Stimulated activated CD4-positive, alpha-beta T cell treated with anti-CD3 and anti-CD28 coated beads, TNF-alpha, amount 100 ng/mL, for 1 hour (primary cell): ENCODE data around the gene LAMB4.

ENCODE experiments used
- DNase-seq, 3 donors: peaks; one replicate each; pipeline ENCODE4 v3.0.0-alpha.2; 2020; ENCODE audit warnings: low read depth in 3 of 3, low spot score in 1 of 3

The LAMB4 gene

GRCh38 chr7:107999779-108000560 lies 130.2 kb downstream of the LAMB4 start:
- DNase-seq, result no peak

DNA sequence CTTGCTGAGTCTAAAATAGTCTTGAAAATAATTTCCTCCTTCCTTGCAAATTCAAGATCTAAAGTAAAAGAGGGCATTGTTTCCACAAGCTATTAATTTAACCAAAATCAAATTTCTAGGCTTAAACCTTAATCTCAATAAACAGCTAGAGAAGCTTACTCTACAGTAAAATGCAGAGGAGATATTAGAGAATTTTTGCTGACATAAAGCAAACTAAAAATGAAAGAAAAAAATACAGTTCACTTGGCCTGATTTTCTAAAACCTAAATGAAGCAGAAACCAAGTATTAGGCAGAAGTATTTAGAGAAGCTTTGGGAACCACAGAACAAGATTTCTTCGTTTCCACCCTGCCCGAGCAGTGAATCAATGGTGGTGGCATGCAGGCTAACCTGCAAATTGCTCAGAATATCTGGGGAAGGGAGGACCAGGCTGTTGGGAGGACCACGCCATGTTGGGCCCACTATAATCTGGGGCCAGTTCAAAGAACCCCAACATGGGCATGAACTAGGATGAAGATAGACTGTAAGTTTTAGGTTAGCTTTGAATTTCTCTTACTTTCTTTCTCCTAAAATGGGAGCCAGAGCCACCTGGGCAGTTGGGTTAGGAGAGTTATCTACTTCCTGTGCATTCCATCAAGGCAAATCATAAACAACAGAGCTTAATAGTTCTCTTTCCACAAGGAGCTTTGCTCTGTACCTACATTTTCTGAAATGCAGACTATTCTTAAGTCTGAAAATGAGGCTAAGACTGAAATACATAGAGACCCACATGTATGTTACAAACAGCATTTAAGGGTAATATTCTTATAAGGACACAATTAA lies 131.3 kb downstream of the LAMB4 start:
- DNase-seq, result no peak

DNA sequence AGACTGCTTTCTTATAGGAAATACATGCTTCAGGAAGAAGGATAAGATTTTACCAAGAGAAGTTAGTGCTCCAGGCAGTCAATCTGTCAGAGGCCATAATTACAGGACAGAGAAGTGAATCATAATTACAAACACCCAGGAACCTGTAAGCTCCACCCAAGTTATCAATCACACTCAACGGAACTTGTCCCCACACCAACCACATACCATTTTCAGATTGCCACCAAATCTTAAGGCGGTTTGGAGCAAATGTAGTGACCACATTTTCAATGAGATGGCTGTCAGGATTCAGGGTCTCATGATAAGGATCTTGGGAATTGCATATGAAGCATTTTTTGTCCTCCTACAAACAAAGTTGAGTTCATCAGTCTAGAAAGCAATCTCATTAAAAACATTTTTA lies 132.0 kb downstream of the LAMB4 start:
- no peak for DNase-seq

GRCh38 chr7:107996072-107996882 lies 133.9 kb downstream of the LAMB4 start:
- no peak for DNase-seq

DNA sequence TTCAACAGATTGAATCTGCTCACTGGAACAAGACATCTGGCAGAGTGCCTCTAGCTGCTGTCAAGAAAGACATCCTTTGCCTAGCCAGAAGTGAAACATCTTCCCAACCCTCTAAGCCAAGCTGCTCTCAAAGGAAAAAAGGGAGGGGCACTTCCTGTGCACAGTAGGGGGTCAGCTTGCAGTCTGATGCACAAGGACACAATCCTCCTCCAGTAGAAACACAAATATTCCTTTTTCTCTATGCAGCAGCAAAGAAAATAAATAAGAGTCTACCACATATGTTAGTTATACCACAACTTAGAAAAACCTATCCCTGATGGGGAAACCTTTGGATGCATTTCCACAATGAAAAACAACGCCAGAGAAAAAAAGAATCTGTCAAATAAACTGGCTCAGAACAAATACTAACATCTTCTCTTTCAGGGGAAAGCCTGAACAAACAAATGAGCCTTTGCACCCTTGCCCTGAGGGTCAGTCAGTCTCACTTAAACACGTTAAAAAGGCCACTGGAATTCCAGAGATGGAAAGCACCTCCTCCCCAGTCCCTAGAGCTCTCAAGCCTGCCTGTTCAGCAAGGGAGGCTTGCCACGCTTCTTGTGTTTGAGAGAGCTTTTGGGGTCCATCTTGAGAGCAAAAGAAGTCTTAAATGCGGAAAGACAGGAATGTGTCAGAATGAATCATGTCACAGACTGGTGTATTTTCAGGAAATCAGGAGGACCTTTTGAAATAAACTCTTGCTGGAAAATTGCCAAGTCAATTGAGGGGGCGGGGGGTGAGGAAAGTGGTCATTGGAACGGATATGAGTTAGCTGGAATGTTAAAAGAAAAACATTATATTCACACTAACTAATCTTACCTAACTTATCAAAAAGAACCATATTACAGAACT lies 134.7 kb downstream of the LAMB4 start:
- no peak for DNase-seq

DNA sequence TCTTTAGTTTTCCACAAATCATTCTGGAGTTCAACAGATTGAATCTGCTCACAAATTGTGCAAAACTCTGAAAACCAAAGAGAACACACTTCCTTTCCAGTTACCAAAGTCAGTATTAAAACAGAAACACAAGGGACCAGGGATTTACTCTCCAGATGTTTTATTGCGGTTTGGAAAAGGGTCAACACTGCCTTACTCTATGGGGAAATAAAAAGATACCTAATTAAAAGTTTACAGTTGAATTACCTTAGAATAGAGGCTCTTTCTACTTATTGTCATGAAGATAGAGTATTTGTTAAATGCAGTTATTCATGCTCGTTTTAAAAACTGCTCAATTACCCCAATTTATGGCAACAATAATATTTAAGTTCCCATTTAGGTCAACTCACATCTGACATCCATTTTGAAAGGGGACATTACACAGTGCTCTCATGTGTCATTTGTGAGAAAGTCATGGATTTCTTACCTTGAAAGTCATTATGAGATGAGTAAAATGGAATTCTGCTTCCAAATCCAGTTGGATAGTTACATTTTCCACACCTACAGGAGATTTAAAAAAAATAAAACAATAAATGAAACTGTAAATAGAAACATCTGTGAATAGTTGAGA lies 135.6 kb downstream of the LAMB4 start:
- no peak for DNase-seq

- no peak for DNase-seq
These were observed 136.3 kb downstream of the LAMB4 start for GRCh38 chr7:107993891-107994291.

GRCh38 chr7:107989618-107990373 lies 140.4 kb downstream of the LAMB4 start:
- no peak for DNase-seq

DNA sequence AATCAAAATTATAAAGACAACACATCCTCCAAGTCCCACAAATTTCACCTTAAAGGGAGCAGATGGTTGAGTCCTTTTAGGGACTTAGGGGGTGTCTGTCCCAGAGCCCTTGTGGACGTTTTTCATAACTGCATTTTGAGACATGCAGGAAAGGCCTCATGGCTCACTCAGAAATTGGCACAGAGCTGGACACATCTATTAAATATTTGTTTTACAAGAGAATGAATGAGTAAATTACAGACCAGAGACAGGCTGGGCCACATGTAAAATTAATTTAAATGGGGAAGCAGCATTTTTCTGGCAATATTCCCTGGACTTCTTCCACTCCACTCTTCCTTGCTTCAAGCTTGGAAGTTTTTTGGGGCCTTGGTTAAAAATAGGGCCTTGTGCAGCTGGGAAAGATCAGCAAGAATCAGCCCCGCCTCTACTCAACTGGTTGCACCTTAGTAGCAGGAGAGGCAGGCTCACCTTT lies 147.2 kb downstream of the LAMB4 start:
- DNase-seq, result no peak

DNA sequence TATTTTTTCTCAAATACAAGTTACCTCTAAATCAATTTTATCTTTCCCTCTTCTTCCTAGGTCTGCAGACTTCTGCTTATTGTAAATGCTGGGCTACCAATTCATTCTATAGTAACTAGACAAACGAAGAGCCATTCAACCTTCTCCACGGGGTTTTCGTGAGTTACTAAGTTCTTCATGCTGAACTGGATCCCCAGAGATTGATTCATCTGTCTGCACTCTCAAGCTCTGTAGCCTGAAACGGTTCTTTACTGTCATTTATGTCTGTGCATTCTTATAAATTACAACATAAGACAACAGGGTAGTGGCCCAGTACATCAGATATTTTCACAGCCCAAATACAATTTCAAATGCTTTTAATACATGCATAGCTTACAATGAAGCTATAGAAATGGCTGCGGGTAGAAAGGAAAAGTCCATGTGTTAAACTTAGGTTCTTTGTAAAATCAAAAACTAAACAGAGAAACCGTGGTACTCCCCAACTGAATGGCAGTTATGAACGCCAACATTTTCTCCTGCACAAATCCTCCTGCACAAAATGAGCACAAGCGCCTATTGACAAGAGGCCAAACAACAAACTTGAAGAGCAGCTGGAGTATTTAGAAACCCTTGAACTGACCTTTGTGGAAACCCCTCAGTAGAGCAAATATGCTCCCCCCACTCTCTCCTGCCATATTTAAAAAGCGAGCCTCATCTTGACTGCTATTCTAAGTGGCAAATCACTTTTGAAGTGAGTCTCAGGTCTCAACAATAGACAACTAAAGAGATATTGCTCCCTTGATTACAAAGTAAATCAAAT lies 147.9 kb downstream of the LAMB4 start:
- no peak for DNase-seq

DNA sequence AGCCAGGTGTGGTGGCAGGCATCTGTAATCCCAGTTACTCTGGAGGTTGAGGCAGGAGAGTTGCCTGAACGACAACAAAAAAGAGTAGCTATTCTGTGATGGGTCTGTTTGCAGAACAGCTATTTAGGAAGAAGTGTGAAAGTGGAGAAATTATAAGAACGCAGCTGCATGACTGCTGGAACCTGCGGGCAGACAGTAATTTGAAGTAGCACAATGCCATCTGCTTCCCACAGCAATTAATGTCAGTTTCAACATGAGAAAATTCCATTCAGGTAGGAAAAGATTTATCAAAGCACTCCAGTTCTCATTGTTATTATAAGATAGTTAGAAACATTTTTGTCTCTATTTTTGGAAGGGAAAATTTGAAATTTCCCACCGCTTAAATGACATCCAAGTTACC lies 148.7 kb downstream of the LAMB4 start:
- no peak for DNase-seq

GRCh38 chr7:107980671-107981190 lies 149.4 kb downstream of the LAMB4 start:
- DNase-seq, result no peak

- no peak for DNase-seq
These were observed 150.0 kb downstream of the LAMB4 start for GRCh38 chr7:107980171-107980570.

GRCh38 chr7:107978815-107979408 lies 151.2 kb downstream of the LAMB4 start:
- DNase-seq, result no peak

DNA sequence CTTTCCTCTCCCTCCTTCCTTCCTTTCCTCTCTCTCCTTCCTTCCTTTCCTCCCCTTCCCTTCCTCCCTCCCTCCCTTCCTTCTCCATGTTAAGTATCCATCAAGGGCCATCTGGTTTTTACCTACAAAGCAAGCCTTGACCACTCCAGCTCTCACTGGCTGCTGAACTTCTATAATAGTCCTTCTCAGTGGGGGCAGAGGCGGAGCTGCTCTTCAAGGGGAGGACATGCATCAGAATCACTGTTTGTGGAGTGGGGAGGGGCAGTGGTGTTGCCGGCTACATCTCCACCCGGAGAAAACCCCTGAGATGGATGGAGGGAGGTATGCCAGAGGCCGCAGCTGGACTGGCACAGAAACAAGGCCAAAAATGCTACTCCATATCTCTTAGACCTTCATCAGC lies 153.1 kb downstream of the LAMB4 start:
- no peak for DNase-seq

DNA sequence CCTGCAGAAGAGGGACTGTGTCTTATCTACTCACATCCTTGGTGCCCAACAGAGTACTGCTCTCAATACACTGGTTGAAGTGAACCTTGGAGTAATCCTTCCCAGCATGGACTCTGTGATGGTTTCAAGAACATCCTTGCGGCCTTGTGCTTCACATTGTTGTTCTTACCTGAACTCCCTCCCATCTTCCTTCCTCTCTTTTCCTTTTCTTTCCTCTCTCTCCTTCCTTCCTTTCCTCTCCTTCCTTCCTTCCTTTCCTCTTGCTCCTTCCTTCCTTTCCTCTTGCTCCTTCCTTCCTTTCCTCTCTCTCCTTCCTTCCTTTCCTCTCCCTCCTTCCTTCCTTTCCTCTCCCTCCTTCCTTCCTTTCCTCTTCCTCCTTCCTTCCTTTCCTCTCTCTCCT lies 153.5 kb downstream of the LAMB4 start:
- no peak for DNase-seq

GRCh38 chr7:107975394-107976013 lies 154.7 kb downstream of the LAMB4 start:
- DNase-seq, result no peak
